Mesenchymal stem cell (in vitro differentiated cells and primary cell): Measurements from ENCODE around the gene KCTD20. TPM values are rescaled to one million over a fixed set of nuclear protein-coding genes. Genes with fewer than 3 reads are reported as not detected.

ENCODE experiments used
- small RNA-seq: library from polyadenylated mRNA; stranded (forward); fragments of <200 nt; extraction: miRNeasy Mini kit (QIAGEN cat#:217004); gene quantifications from one replicate; pipeline ENCODE3, GENCODE V24; 2013; ENCODE audit warnings: low read depth

Gene KCTD20

Small RNA genes within 50 kb of the gene (small RNA-seq; reads per million reads assigned to genes)
- not detected for gene RN7SL502P
